K562 treated with DMSO at 1 percent for 24 hours (cell line): ENCODE measurements around the gene AFAP1. TPM values are rescaled to one million over a fixed set of nuclear protein-coding genes. Genes with fewer than 3 reads are reported as not detected.

Experiments
- total RNA-seq: library from RNA; unstranded; fragments of 300-600 nt; gene quantifications from 2 replicates; pipeline ENCODE4 v1.2.3, GENCODE V29; 2022; ENCODE audit warnings: low read depth; ENCODE audit not compliant: insufficient read depth

The AFAP1 gene, protein sequence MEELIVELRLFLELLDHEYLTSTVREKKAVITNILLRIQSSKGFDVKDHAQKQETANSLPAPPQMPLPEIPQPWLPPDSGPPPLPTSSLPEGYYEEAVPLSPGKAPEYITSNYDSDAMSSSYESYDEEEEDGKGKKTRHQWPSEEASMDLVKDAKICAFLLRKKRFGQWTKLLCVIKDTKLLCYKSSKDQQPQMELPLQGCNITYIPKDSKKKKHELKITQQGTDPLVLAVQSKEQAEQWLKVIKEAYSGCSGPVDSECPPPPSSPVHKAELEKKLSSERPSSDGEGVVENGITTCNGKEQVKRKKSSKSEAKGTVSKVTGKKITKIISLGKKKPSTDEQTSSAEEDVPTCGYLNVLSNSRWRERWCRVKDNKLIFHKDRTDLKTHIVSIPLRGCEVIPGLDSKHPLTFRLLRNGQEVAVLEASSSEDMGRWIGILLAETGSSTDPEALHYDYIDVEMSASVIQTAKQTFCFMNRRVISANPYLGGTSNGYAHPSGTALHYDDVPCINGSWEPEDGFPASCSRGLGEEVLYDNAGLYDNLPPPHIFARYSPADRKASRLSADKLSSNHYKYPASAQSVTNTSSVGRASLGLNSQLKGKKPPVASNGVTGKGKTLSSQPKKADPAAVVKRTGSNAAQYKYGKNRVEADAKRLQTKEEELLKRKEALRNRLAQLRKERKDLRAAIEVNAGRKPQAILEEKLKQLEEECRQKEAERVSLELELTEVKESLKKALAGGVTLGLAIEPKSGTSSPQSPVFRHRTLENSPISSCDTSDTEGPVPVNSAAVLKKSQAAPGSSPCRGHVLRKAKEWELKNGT
- 0.27 and 0.31 TPM in 2 replicates for total RNA-seq

DNA sequence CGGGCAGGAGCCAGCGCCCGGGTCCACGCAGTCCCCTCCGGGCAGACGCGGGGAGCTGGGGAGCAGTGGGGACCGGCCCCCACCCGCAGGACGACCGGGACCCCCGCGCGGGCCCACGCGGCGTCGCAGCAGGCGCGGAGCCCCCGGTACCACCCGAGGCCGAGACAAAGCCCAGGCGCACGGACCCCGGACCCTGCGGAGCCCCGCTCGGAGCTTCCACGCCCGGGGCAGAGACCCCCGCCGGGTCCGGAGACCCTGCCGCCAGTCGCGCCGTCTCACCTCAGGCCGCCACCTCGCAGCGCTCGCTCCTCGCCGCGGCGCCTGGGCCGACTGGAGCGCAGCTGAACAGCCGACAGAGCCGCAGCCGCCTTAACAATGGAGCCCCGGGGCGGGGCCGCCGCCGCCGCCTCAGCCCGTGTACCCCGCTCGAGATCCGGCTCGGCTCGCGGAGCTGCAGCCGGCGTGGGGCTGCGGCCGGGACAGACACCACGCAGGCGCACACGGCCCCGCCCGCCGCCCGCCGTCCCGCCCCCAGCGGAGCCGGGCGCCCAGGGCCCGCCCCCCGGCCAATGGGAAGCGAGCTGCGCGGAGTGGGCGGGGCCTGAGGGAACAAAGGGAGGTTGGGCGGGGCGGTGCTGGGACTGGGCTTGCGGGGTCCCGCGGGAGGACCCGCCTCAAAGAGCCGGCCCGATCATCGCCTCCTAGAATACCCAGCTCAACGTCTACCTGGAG, at the start of gene AFAP1:
Gene AFAP1 (minus strand): TSS at position 485 of the 732 bp plus-strand sequence. CDS start 67,783 bp downstream, outside the sequence.

Other genes starting within 250 kb of the AFAP1 start
- gene ABLIM2, start 219.0 kb upstream of the AFAP1 start, total RNA-seq, result not detected in 2 replicates